Stimulated activated CD4-positive, alpha-beta T cell treated with anti-CD3 and anti-CD28 coated beads, TNF-alpha, amount 100 ng/mL, for 1 hour (primary cell): ENCODE measurements around the gene PLD4.

Experiments
- DNase-seq, 3 donors: peaks; one replicate each; pipeline ENCODE4 v3.0.0-alpha.2; 2020; ENCODE audit warnings: low read depth in 3 of 3, low spot score in 1 of 3

The PLD4 gene

GRCh38 chr14:104953896-104954656 is 29.4 kb downstream of the PLD4 start:
- DNase-seq: no peak

- DNase-seq: no peak
These were observed 30.2 kb downstream of the PLD4 start for GRCh38 chr14:104954746-104955395.

GRCh38 chr14:104955396-104955770 is 30.7 kb downstream of the PLD4 start:
- DNase-seq: no peak

GRCh38 chr14:104956290-104956890 is 31.7 kb downstream of the PLD4 start:
- no peak for DNase-seq

- DNase-seq: no peak
These were observed 32.8 kb downstream of the PLD4 start for GRCh38 chr14:104957146-104958113.

- DNase-seq: no peak
These were observed 39.9 kb downstream of the PLD4 start for GRCh38 chr14:104964546-104964945.

GRCh38 chr14:104965561-104966231 is 41.0 kb downstream of the PLD4 start:
- no peak for DNase-seq

- no peak for DNase-seq
These were observed 41.7 kb downstream of the PLD4 start for GRCh38 chr14:104966261-104966865.

- DNase-seq: no peak
These were observed 42.3 kb downstream of the PLD4 start for GRCh38 chr14:104966981-104967385.

- no peak for DNase-seq
These were observed 42.9 kb downstream of the PLD4 start for GRCh38 chr14:104967386-104968152.

- no peak for DNase-seq
These were observed 43.5 kb downstream of the PLD4 start for GRCh38 chr14:104968153-104968527.

GRCh38 chr14:104968541-104969401 is 44.1 kb downstream of the PLD4 start:
- no peak for DNase-seq

GRCh38 chr14:104969741-104970230 is 45.1 kb downstream of the PLD4 start:
- DNase-seq: no peak

- no peak for DNase-seq
These were observed 45.8 kb downstream of the PLD4 start for GRCh38 chr14:104970231-104971068.

GRCh38 chr14:104971447-104972240 is 47.0 kb downstream of the PLD4 start:
- no peak for DNase-seq

- no peak for DNase-seq
These were observed 47.8 kb downstream of the PLD4 start for GRCh38 chr14:104972301-104973134.
